GM10266 (cell line): ENCODE results near the gene PRKCD.
"Not testable (repeated sequence)": the region's sequence is repeated elsewhere in the genome, so short reads cannot be mapped to it uniquely, and the experiment has no call there.

Experiments
- DNase-seq: peaks from one replicate; pipeline ENCODE4 v3.0.0; 2012; ENCODE audit errors: extremely low spot score
- CTCF ChIP-seq: IDR thresholded peaks from 2 replicates; pipeline ENCODE4 v1.5.1; 2012; ENCODE audit warnings: mild to moderate bottlenecking, low read depth; ENCODE audit not compliant: control insufficient read depth, insufficient read depth; ENCODE audit errors: missing control alignments

Gene PRKCD

GRCh38 chr3:53146319-53146891 is 14.6 kb upstream of the PRKCD start:
- TF ChIP-seq CTCF, result no peak
- DNase-seq, result no peak

GRCh38 chr3:53147151-53147902 is 13.7 kb upstream of the PRKCD start:
- DNase-seq, result no peak
- no peak for TF ChIP-seq CTCF

GRCh38 chr3:53147903-53148400 is 13.1 kb upstream of the PRKCD start:
- DNase-seq, result no peak
- TF ChIP-seq CTCF, result no peak

- DNase-seq, result no peak
- TF ChIP-seq CTCF, result no peak
Measured at GRCh38 chr3:53149006-53149690, 11.9 kb upstream of the PRKCD start.

GRCh38 chr3:53149699-53150098 is 11.3 kb upstream of the PRKCD start:
- DNase-seq, result no peak
- TF ChIP-seq CTCF, result no peak

GRCh38 chr3:53150247-53151085 is 10.5 kb upstream of the PRKCD start:
- DNase-seq, result no peak

GRCh38 chr3:53151086-53151438 is 9.9 kb upstream of the PRKCD start:
- not testable (repeated sequence) for DNase-seq

More at GRCh38 chr3:53150247-53151085, 10.5 kb upstream of the PRKCD start:
- TF ChIP-seq CTCF, result no peak
